H1 (cell line): Measurements from ENCODE around the gene ATXN2. TPM values are rescaled to one million over a fixed set of nuclear protein-coding genes. Genes with fewer than 3 reads are reported as not detected.

Source experiments
- CTCF ChIA-PET: fragments of 300-600 bp; sonication (Branson Sonifier 250); formaldehyde crosslinking; loops from one replicate; lab custom pipeline; 2021; ENCODE audit not compliant: partially characterized antibody; lab: Charles Lee
- POLR2A ChIA-PET: fragments of 300-600 bp; sonication (Branson Sonifier 250); formaldehyde crosslinking; loops from one replicate; lab custom pipeline; 2021; ENCODE audit warnings: inconsistent platforms; ENCODE audit not compliant: partially characterized antibody; lab: Charles Lee
- DNase-seq, 2 experiments: peaks; one replicate each; pipeline versions ENCODE4 v3.0.0 to v3.0.0-alpha.2; 2010 to 2022; ENCODE audit warnings: low spot score in 2 of 2, low read depth in 1 of 2, mixed read lengths in 1 of 2
- FAIRE-seq: peaks from 2 replicates; lab custom pipeline; 2011; peaks lifted over from hg19 to GRCh38; lab: Jason Lieb, UNC
- H2AFZ ChIP-seq: 2 replicates; pipeline ENCODE4 v1.8.1; 2012; ENCODE audit warnings: low read length, inconsistent platforms
- H2AK5ac ChIP-seq: 2 replicates; pipeline ENCODE4 v1.6.1; 2013; ENCODE audit warnings: low read depth, low read length
- H2BK120ac ChIP-seq: replicated peaks from 2 replicates; pipeline ENCODE3; 2013; ENCODE audit warnings: low read depth, low read length, inconsistent platforms
- H2BK12ac ChIP-seq: 2 replicates; pipeline ENCODE4 v1.6.1; 2013; ENCODE audit warnings: low read depth, low read length
- H2BK15ac ChIP-seq: 2 replicates; pipeline ENCODE4 v1.6.1; 2013; ENCODE audit warnings: low read length
- H2BK20ac ChIP-seq: 2 replicates; pipeline ENCODE4 v1.6.1; 2013; ENCODE audit warnings: low read length
- H2BK5ac ChIP-seq: 2 replicates; pipeline ENCODE4 v1.6.1; 2013; ENCODE audit warnings: low read depth, low read length
- H3K14ac ChIP-seq: 2 replicates; pipeline ENCODE4 v1.6.1; 2013; ENCODE audit warnings: inconsistent platforms; ENCODE audit not compliant: insufficient read length
- H3K18ac ChIP-seq: 2 replicates; pipeline ENCODE4 v1.6.1; 2013; ENCODE audit warnings: low read length; ENCODE audit errors: extremely low read depth
- H3K23ac ChIP-seq: 2 replicates; pipeline ENCODE4 v1.6.1; 2013; ENCODE audit warnings: inconsistent platforms; ENCODE audit not compliant: insufficient read length
- H3K23me2 ChIP-seq: 2 replicates; pipeline ENCODE4 v1.6.1; 2013; ENCODE audit warnings: low read depth, low read length
- H3K27ac ChIP-seq: 2 replicates; pipeline ENCODE4 v1.6.1; 2011; ENCODE audit warnings: low read depth, low read length, inconsistent platforms
- H3K27me3 ChIP-seq, 4 experiments: replicated peaks in 1 of 4; 1 replicate in 1 of 4; 2 replicates in 3 of 4; pipeline versions ENCODE4 v1.6.1 to v1.8.1; 2011 to 2013; ENCODE audit warnings: low read length in 3 of 4, mild to moderate bottlenecking in 3 of 4, inconsistent platforms in 2 of 4, mixed read lengths in 2 of 4, moderate library complexity in 1 of 4; ENCODE audit not compliant: control insufficient read depth in 3 of 4, insufficient read depth in 3 of 4; ENCODE audit errors: extremely low read depth in 1 of 4
- H3K36me3 ChIP-seq, 4 experiments: 2 replicates each; pipeline versions ENCODE4 v1.6.1 to v1.8.1; 2011 to 2013; ENCODE audit warnings: mild to moderate bottlenecking in 4 of 4, low read length in 3 of 4, moderate library complexity in 2 of 4, control low read depth in 1 of 4, inconsistent platforms in 1 of 4; ENCODE audit not compliant: insufficient read depth in 4 of 4, control insufficient read depth in 2 of 4
- H3K4ac ChIP-seq: replicated peaks from 2 replicates; pipeline ENCODE3; 2013; ENCODE audit warnings: low read length, low read depth, mixed read lengths, inconsistent platforms; ENCODE audit not compliant: insufficient read length
- H3K4me1 ChIP-seq, 4 experiments: replicated peaks in 1 of 4; 1 replicate in 1 of 4; 2 replicates in 3 of 4; pipeline versions ENCODE4 v1.6.1 to v1.8.1; 2011 to 2013; ENCODE audit warnings: low read length in 3 of 4, inconsistent platforms in 2 of 4, mixed read lengths in 1 of 4; ENCODE audit not compliant: insufficient read depth in 4 of 4, control insufficient read depth in 3 of 4
- H3K4me2 ChIP-seq, 2 experiments: 2 replicates each; pipeline versions ENCODE4 v1.6.1 to v1.8.1; 2011 to 2013; ENCODE audit warnings: low read depth in 2 of 2, low read length in 2 of 2, control low read depth in 1 of 2, inconsistent platforms in 1 of 2, mild to moderate bottlenecking in 1 of 2; ENCODE audit not compliant: insufficient read depth in 1 of 2
- H3K4me3 ChIP-seq, 4 experiments: fragments of 200-600, 300-600 bp in 1 of 4; sonication (generic), shearing (Covaris generic), sonication (Bioruptor Twin) in 1 of 4; 2 replicates each; pipeline versions ENCODE4 v1.5.1 to v1.8.1; 2011 to 2016; ENCODE audit warnings: low read length in 4 of 4, low read depth in 3 of 4, control low read depth in 2 of 4, inconsistent platforms in 2 of 4, mild to moderate bottlenecking in 2 of 4, mixed read lengths in 1 of 4, moderate library complexity in 1 of 4; ENCODE audit not compliant: insufficient read depth in 2 of 4; ENCODE audit errors: extremely low read depth in 1 of 4
- H3K56ac ChIP-seq: replicated peaks from 2 replicates; pipeline ENCODE3; 2013; ENCODE audit warnings: low read depth, mild to moderate bottlenecking, mixed read lengths, low read length, inconsistent platforms; ENCODE audit not compliant: insufficient read length
- H3K79me1 ChIP-seq: 2 replicates; pipeline ENCODE4 v1.6.1; 2013; ENCODE audit warnings: low read depth, low read length, control low read depth
- H3K79me2 ChIP-seq, 2 experiments: 2 replicates each; pipeline versions ENCODE4 v1.6.1 to v1.8.1; 2012 to 2013; ENCODE audit warnings: low read length in 2 of 2, mild to moderate bottlenecking in 2 of 2, inconsistent platforms in 1 of 2; ENCODE audit not compliant: insufficient read depth in 2 of 2, control insufficient read depth in 1 of 2
- H3K9ac ChIP-seq, 4 experiments: replicated peaks in 1 of 4; 1 replicate in 1 of 4; 2 replicates in 3 of 4; pipeline versions ENCODE4 v1.6.1 to v1.8.1; 2011 to 2013; ENCODE audit warnings: low read depth in 3 of 4, low read length in 3 of 4, control low read depth in 2 of 4, mild to moderate bottlenecking in 2 of 4, moderate library complexity in 2 of 4, inconsistent platforms in 1 of 4; ENCODE audit errors: extremely low read depth in 1 of 4
- H3K9me3 ChIP-seq, 2 experiments: 2 replicates each; pipeline versions ENCODE4 v1.6.1 to v1.8.1; 2012 to 2013; ENCODE audit warnings: mild to moderate bottlenecking in 2 of 2, moderate library complexity in 2 of 2, control low read depth in 1 of 2, inconsistent platforms in 1 of 2, low read depth in 1 of 2, low read length in 1 of 2, mixed read lengths in 1 of 2; ENCODE audit not compliant: insufficient read depth in 2 of 2
- H4K20me1 ChIP-seq, 2 experiments: replicated peaks in 1 of 2; 2 replicates each; pipeline versions ENCODE3 to v1.8.1; 2011 to 2013; ENCODE audit warnings: inconsistent platforms in 2 of 2, low read length in 2 of 2, mild to moderate bottlenecking in 1 of 2; ENCODE audit not compliant: insufficient read depth in 2 of 2, control insufficient read depth in 1 of 2
- H4K5ac ChIP-seq: 2 replicates; pipeline ENCODE4 v1.6.1; 2013; ENCODE audit warnings: low read length, low read depth, mixed read lengths, inconsistent platforms; ENCODE audit not compliant: insufficient read length
- H4K8ac ChIP-seq: 2 replicates; pipeline ENCODE4 v1.8.0; 2013; ENCODE audit warnings: mild to moderate bottlenecking, moderate library complexity, low read length, inconsistent platforms; ENCODE audit not compliant: insufficient read depth; ENCODE audit errors: extremely low read depth
- H4K91ac ChIP-seq: replicated peaks from 2 replicates; pipeline ENCODE3; 2013; ENCODE audit warnings: low read length, mixed read lengths, inconsistent platforms; ENCODE audit not compliant: insufficient read length
- POU5F1 ChIP-seq: IDR thresholded peaks from 2 replicates; pipeline ENCODE4 v1.6.1; 2011; ENCODE audit warnings: low read depth, mild to moderate bottlenecking, low read length, moderate library complexity
- SP1 ChIP-seq: IDR thresholded peaks from 2 replicates; pipeline ENCODE4 v1.6.1; 2011; ENCODE audit warnings: low read depth, low read length
- YY1 ChIP-seq: IDR thresholded peaks from 2 replicates; pipeline ENCODE4 v1.6.1; 2011; ENCODE audit warnings: low read depth, mild to moderate bottlenecking, low read length
- WGBS, 2 experiments: shearing (Covaris generic) in 1 of 2; methylation state at CpG; one replicate each; pipeline versions ENCODE4 v1.1.6 to v1.1.7; 2013 to 2015; ENCODE audit warnings: low lambda C conversion rate in 2 of 2, mixed read lengths in 2 of 2, inconsistent platforms in 1 of 2, low coverage in 1 of 2, missing lambda C conversion rate in 1 of 2; ENCODE audit not compliant: insufficient replicate concordance in 2 of 2, insufficient coverage in 1 of 2, insufficient read length in 1 of 2; ENCODE audit errors: extremely low coverage in 1 of 2, missing lambda C conversion rate in 1 of 2; 5-methylcytosine and 5-hydroxymethylcytosine counted together
- polyA plus RNA-seq, 7 experiments: library from polyadenylated mRNA; depleted of rRNA in 3 of 7; stranded (reverse) in 5 of 7; unstranded in 2 of 7; fragments of >200 nt in 5 of 7; fragments of 200-250 nt in 2 of 7; gene quantifications; 1 replicate in 5 of 7; 2 replicates in 1 of 7; 4 replicates in 1 of 7; pipeline versions ENCODE4 v1.2.1 to v1.2.3, GENCODE V29; 2011 to 2013; ENCODE audit warnings: missing spikeins in 2 of 7, mixed read lengths in 2 of 7
- total RNA-seq: library from RNA; stranded (reverse); fragmentation: NEBNext Ultra II Directional; extraction: Animal tissue kit (Norgen Biotek cat#: 25700); gene quantifications from 2 replicates; pipeline ENCODE4 v1.2.1, GENCODE V29; 2021

ATXN2 gene
- total and polyA plus RNA-seq, 2 of the 8 experiments (the other 6 are each of a cell fraction or from before 2014, with no cell fraction given), result 46.6 to 80.7 TPM

GRCh38 chr12:111445726-111446581 lies 153.2 kb downstream of the ATXN2 start:
- H2AK5ac ChIP-seq, result no peak overlapping the region; the same call in 1 of the 2 replicates
- no peaks in the 10 kb centered on the region for H3K9me3 ChIP-seq
- H2AFZ ChIP-seq, result no peak overlapping the region
- no peak overlapping the region for H3K18ac ChIP-seq
- no peak overlapping the region for H4K5ac ChIP-seq
- H3K4me2 ChIP-seq, result no peak overlapping the region
- FAIRE-seq (no peak), DNase-seq (peak in 1 of 2 experiments; percentile 72)
- POLR2A ChIA-PET, result interaction anchor here (1.4 to 5.3 kb wide), 9 partner anchors 8 to 49 kb away, joined by 3 to 29 read pairs (median 16); no protein-coding TSS in a partner anchor
- peaks cover 0 to 19% (median 10%) of the 10 kb centered on the region in 4 experiments; a peak in 6 of 7 replicates for H3K4me1 ChIP-seq
- peak overlapping the region; percentile 60 for H3K27ac ChIP-seq
- WGBS, 2 experiments, result 78% methylated on average over 6 of the region's 6 CpGs; no CpG with 5 or more reads in 1 of the 2 experiments
- H4K20me1 ChIP-seq, result peaks cover 19 to 21% of the 10 kb centered on the region in 2 experiments
- no peak overlapping the region for H4K8ac ChIP-seq
- H2BK15ac ChIP-seq, result no peak overlapping the region
- H2BK12ac ChIP-seq, result no peak overlapping the region
- H4K91ac ChIP-seq, result no peak overlapping the region
- CTCF ChIA-PET, result interaction anchor here (1.0 to 31.7 kb wide), 9 partner anchors 9 to 115 kb away, joined by 3 to 838 read pairs (median 6); partner anchors contain the start of gene SH2B3
- no peaks in the 10 kb centered on the region for H3K27me3 ChIP-seq
- H3K23me2 ChIP-seq, result no peaks in the 10 kb centered on the region
- no peak overlapping the region for H2BK120ac ChIP-seq
- peak overlapping the region; percentile 56 for H2BK5ac ChIP-seq
- no peak overlapping the region for H3K9ac ChIP-seq
- TF ChIP-seq SP1 (no peak), YY1 (peak; percentile 65; the same call in 1 of the 2 replicates), POU5F1 (no peak)
- no peak overlapping the region for H2BK20ac ChIP-seq
- no peak overlapping the region for H3K56ac ChIP-seq
- no peak overlapping the region for H3K23ac ChIP-seq
- H3K14ac ChIP-seq, result no peak overlapping the region
- peaks cover 10% of the 10 kb centered on the region for H3K79me1 ChIP-seq
- H3K79me2 ChIP-seq, result peaks cover 0 to 21% of the 10 kb centered on the region in 2 experiments; a peak in 1 of 4 replicates
- peaks cover 15 to 35% (median 32%) of the 10 kb centered on the region in 4 experiments for H3K36me3 ChIP-seq
- no peak overlapping the region for H3K4ac ChIP-seq
- H3K4me3 ChIP-seq, result no peak overlapping the region
